H9 (cell line): ENCODE results near the gene AK9. TPM values are rescaled to one million over a fixed set of nuclear protein-coding genes. Genes with fewer than 3 reads are reported as not detected.

Experiments
- DNase-seq: peaks from one replicate; pipeline ENCODE4 v3.0.0-alpha.2; 2017
- H2AFZ ChIP-seq: one replicate; pipeline ENCODE4 v1.6.1; 2013; ENCODE audit warnings: mild to moderate bottlenecking, low read length, control low read depth, moderate library complexity
- H2AK5ac ChIP-seq: 2 replicates; pipeline ENCODE4 v1.6.1; 2013; ENCODE audit warnings: low read length, control low read depth, mixed read lengths; ENCODE audit not compliant: insufficient read length
- H2BK120ac ChIP-seq: one replicate; pipeline ENCODE4 v1.6.1; 2013; ENCODE audit warnings: low read depth, mild to moderate bottlenecking, low read length, control low read depth, inconsistent platforms; ENCODE audit not compliant: poor library complexity, severe bottlenecking
- H2BK12ac ChIP-seq: 2 replicates; pipeline ENCODE4 v1.6.1; 2013; ENCODE audit warnings: low read length, control low read depth, mixed read lengths, low read depth; ENCODE audit not compliant: insufficient read length
- H2BK15ac ChIP-seq: 2 replicates; pipeline ENCODE4 v1.6.1; 2013; ENCODE audit warnings: low read depth, low read length, control low read depth
- H2BK20ac ChIP-seq: one replicate; pipeline ENCODE4 v1.6.1; 2013; ENCODE audit warnings: low read depth, mild to moderate bottlenecking, low read length, control low read depth, inconsistent platforms; ENCODE audit not compliant: poor library complexity, severe bottlenecking
- H2BK5ac ChIP-seq: 2 replicates; pipeline ENCODE4 v1.6.1; 2013; ENCODE audit warnings: low read length, control low read depth, mixed read lengths; ENCODE audit not compliant: insufficient read length
- H3K14ac ChIP-seq: 2 replicates; pipeline ENCODE4 v1.6.1; 2013; ENCODE audit warnings: low read length, control low read depth; ENCODE audit not compliant: insufficient read depth
- H3K18ac ChIP-seq: 2 replicates; pipeline ENCODE4 v1.6.1; 2013; ENCODE audit warnings: low read depth, mild to moderate bottlenecking, mixed read lengths, low read length, control low read depth; ENCODE audit not compliant: insufficient read length
- H3K23ac ChIP-seq: 2 replicates; pipeline ENCODE4 v1.6.1; 2013; ENCODE audit warnings: low read length, control low read depth, mixed read lengths, low read depth; ENCODE audit not compliant: insufficient read length
- H3K23me2 ChIP-seq: 2 replicates; pipeline ENCODE4 v1.6.1; 2013; ENCODE audit warnings: low read depth, mild to moderate bottlenecking, mixed read lengths, low read length, control low read depth; ENCODE audit not compliant: insufficient read length, poor library complexity, severe bottlenecking
- H3K27ac ChIP-seq: 2 replicates; pipeline ENCODE4 v1.5.1; 2013; ENCODE audit warnings: low read length, control low read depth, mixed read lengths, low read depth; ENCODE audit not compliant: insufficient read length
- H3K27me3 ChIP-seq: 2 replicates; pipeline ENCODE4 v1.6.1; 2013; ENCODE audit warnings: low read length, control low read depth, inconsistent platforms; ENCODE audit not compliant: insufficient read depth
- H3K4ac ChIP-seq: 2 replicates; pipeline ENCODE4 v1.6.1; 2013; ENCODE audit warnings: low read depth, mild to moderate bottlenecking, control low read depth, inconsistent platforms, low read length, moderate library complexity
- H3K4me1 ChIP-seq: 2 replicates; pipeline ENCODE4 v1.6.1; 2013; ENCODE audit warnings: low read length, control low read depth, inconsistent platforms; ENCODE audit not compliant: insufficient read depth
- H3K4me2 ChIP-seq: 2 replicates; pipeline ENCODE4 v1.6.1; 2013; ENCODE audit warnings: low read length, control low read depth, mixed read lengths; ENCODE audit not compliant: insufficient read length, insufficient read depth
- H3K56ac ChIP-seq: 2 replicates; pipeline ENCODE4 v1.6.1; 2013; ENCODE audit warnings: low read depth, mild to moderate bottlenecking, mixed read lengths, low read length, control low read depth; ENCODE audit not compliant: insufficient read length
- H3K79me1 ChIP-seq: 2 replicates; pipeline ENCODE4 v1.6.1; 2013; ENCODE audit warnings: low read depth, mild to moderate bottlenecking, moderate library complexity, low read length, control low read depth, inconsistent platforms; ENCODE audit not compliant: insufficient read depth, poor library complexity, severe bottlenecking
- H3K79me2 ChIP-seq: 2 replicates; pipeline ENCODE4 v1.6.1; 2013; ENCODE audit warnings: low read length, control low read depth, inconsistent platforms; ENCODE audit not compliant: insufficient read depth
- H3K9ac ChIP-seq: 2 replicates; pipeline ENCODE4 v1.6.1; 2013; ENCODE audit warnings: low read length, control low read depth, mixed read lengths; ENCODE audit not compliant: insufficient read length; ENCODE audit errors: extremely low read depth
- H3K9me3 ChIP-seq: one replicate; pipeline ENCODE4 v1.6.1; 2013; ENCODE audit warnings: low read depth, low read length, inconsistent platforms; ENCODE audit not compliant: control insufficient read depth
- H3T11ph ChIP-seq: one replicate; pipeline ENCODE4 v1.6.1; 2013; ENCODE audit warnings: mild to moderate bottlenecking, low read length, control low read depth, inconsistent platforms
- H4K20me1 ChIP-seq: one replicate; pipeline ENCODE4 v1.6.1; 2013; ENCODE audit not compliant: control insufficient read depth, insufficient read length, insufficient read depth
- H4K5ac ChIP-seq: 2 replicates; pipeline ENCODE4 v1.6.1; 2013; ENCODE audit warnings: low read depth, mild to moderate bottlenecking, mixed read lengths, low read length, control low read depth; ENCODE audit not compliant: insufficient read length
- H4K8ac ChIP-seq: replicated peaks from 2 replicates; pipeline ENCODE4 v1.6.1; 2013; ENCODE audit warnings: low read length, control low read depth, mixed read lengths, low read depth; ENCODE audit not compliant: insufficient read length
- H4K91ac ChIP-seq: 2 replicates; pipeline ENCODE4 v1.6.1; 2013; ENCODE audit warnings: low read depth, mild to moderate bottlenecking, moderate library complexity, mixed read lengths, low read length, control low read depth; ENCODE audit not compliant: insufficient read length
- H3K27ac Mint-ChIP-seq, 3 experiments: 2 replicates in 2 of 3; 3 replicates in 1 of 3; pipeline ENCODE4 v1.8.0; 2020 to 2021; ENCODE audit warnings: mixed read lengths in 3 of 3, mild to moderate bottlenecking in 1 of 3, moderate library complexity in 1 of 3
- H3K27me3 Mint-ChIP-seq: 2 replicates; pipeline ENCODE4 v1.8.0; 2021; ENCODE audit warnings: low read depth, mild to moderate bottlenecking, moderate library complexity, mixed read lengths
- H3K36me3 Mint-ChIP-seq, 3 experiments: 2 replicates in 2 of 3; 3 replicates in 1 of 3; pipeline ENCODE4 v1.8.0; 2020 to 2021; ENCODE audit warnings: low read depth in 3 of 3, mixed read lengths in 3 of 3; ENCODE audit not compliant: insufficient read depth in 1 of 3
- H3K4me1 Mint-ChIP-seq, 2 experiments: 2 replicates each; pipeline ENCODE4 v1.8.0; 2020; ENCODE audit warnings: mixed read lengths in 2 of 2
- H3K4me3 Mint-ChIP-seq, 2 experiments: 2 replicates in 1 of 2; 3 replicates in 1 of 2; pipeline ENCODE4 v1.8.0; 2020 to 2021; ENCODE audit warnings: mild to moderate bottlenecking in 2 of 2, mixed read lengths in 2 of 2, moderate library complexity in 1 of 2
- H3K9me3 Mint-ChIP-seq, 2 experiments: 2 replicates in 1 of 2; 3 replicates in 1 of 2; pipeline ENCODE4 v1.8.0; 2020; ENCODE audit warnings: mild to moderate bottlenecking in 2 of 2, mixed read lengths in 2 of 2, moderate library complexity in 1 of 2
- CTCF ChIP-seq: fragments of 200-600 bp; sonication (generic); conservative IDR thresholded peaks from 3 replicates; pipeline ENCODE4 v1.8.0; 2021; ENCODE audit warnings: antibody characterized with exemption, mild to moderate bottlenecking
- WGBS: extraction: QIAGEN DNeasy Blood & Tissue Kit; methylation state at CpG from one replicate; pipeline ENCODE4 v1.1.7; 2013; ENCODE audit warnings: missing lambda C conversion rate, low lambda C conversion rate, mixed read lengths; ENCODE audit not compliant: insufficient read length; ENCODE audit errors: extremely low coverage; 5-methylcytosine and 5-hydroxymethylcytosine counted together
- total RNA-seq: library from RNA; stranded (reverse); gene quantifications from 2 replicates; pipeline ENCODE4 v1.2.1, GENCODE V29; 2021

AK9 gene
- total RNA-seq, 1 experiment from 2014 or later, result 2.3 TPM

DNA sequence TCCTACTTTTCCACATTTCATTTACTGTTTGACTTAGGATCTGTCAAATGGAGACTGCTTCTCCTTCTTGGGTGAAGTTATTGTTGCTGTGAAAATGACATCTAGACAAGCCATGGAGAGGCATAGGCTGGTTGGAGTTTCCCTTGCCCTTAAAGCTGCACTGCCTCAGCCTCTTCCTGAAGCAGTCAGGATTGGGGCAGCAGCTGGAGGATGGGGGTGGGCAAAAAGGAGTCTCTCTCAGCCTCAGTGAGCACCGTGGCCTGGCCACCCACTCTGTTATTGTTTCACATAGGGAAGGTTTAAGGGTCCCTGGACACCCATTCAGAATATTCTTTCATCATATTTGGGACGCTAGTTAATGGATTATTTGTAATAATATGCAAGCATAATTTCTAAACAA lies 200.3 kb downstream of the AK9 start:
- H3K27me3 ChIP-seq, result no peaks in the 10 kb centered on the region
- Mint-ChIP-seq H3K9me3 (no peaks in the 10 kb centered on the region; a peak in 1 of 5 replicates), H3K4me1 (peaks cover 44 to 45% of the 10 kb centered on the region in 2 experiments), H3K27me3 (no peaks in the 10 kb centered on the region), H3K27ac (peak overlapping the region in 2 of 3 experiments; percentile 47 to 90; a peak in 3 of 7 replicates), H3K36me3 (peaks cover 0 to 5% (median 0%) of the 10 kb centered on the region in 3 experiments; a peak in 1 of 7 replicates), H3K4me3 (no peak overlapping the region)
- H3K18ac ChIP-seq, result no peak overlapping the region
- H3T11ph ChIP-seq, result no peak overlapping the region
- H2BK20ac ChIP-seq, result no peak overlapping the region
- no peak overlapping the region for H2BK15ac ChIP-seq
- H2AFZ ChIP-seq, result peak overlapping the region; percentile 87
- H3K23ac ChIP-seq, result no peak overlapping the region
- H3K9me3 ChIP-seq, result no peaks in the 10 kb centered on the region
- no peak overlapping the region for H3K27ac ChIP-seq
- WGBS, result no CpG with 5 or more reads among the region's 2 CpGs
- H3K4me1 ChIP-seq, result peaks cover 11% of the 10 kb centered on the region
- no peak overlapping the region for H2AK5ac ChIP-seq
- H3K23me2 ChIP-seq, result no peaks in the 10 kb centered on the region
- no peak overlapping the region for H4K91ac ChIP-seq
- H4K8ac ChIP-seq, result no peak overlapping the region
- H2BK120ac ChIP-seq, result no peak overlapping the region
- H4K5ac ChIP-seq, result no peak overlapping the region
- no peak for DNase-seq
- H3K79me2 ChIP-seq, result no peaks in the 10 kb centered on the region
- H3K14ac ChIP-seq, result no peak overlapping the region
- no peak overlapping the region for H3K4me2 ChIP-seq
- H3K56ac ChIP-seq, result no peak overlapping the region
- H3K9ac ChIP-seq, result no peak overlapping the region
- no peak overlapping the region for H3K4ac ChIP-seq
- no peak for TF ChIP-seq CTCF
- H2BK5ac ChIP-seq, result peak overlapping the region; percentile 30
- H4K20me1 ChIP-seq, result no peaks in the 10 kb centered on the region
- H3K79me1 ChIP-seq, result no peaks in the 10 kb centered on the region
- no peak overlapping the region for H2BK12ac ChIP-seq
